H1 (cell line): ENCODE data around the gene CACNB4. TPM values are rescaled to one million over a fixed set of nuclear protein-coding genes. Genes with fewer than 3 reads are reported as not detected.

Experiments used
- E2F6 ChIP-seq: IDR thresholded peaks from 2 replicates; pipeline ENCODE4 v1.6.1; 2012; ENCODE audit warnings: inconsistent platforms
- MAX ChIP-seq: IDR thresholded peaks from 2 replicates; pipeline ENCODE4 v1.6.1; 2012; ENCODE audit warnings: inconsistent platforms
- POLR2A ChIP-seq, 2 experiments: IDR thresholded peaks; 1 replicate in 1 of 2; 2 replicates in 1 of 2; pipeline ENCODE4 v1.6.1; 2011; ENCODE audit warnings: low read depth in 2 of 2, low read length in 2 of 2, mild to moderate bottlenecking in 2 of 2; ENCODE audit errors: control extremely low read depth in 1 of 2
- SAP30 ChIP-seq: fragments of 300-600 bp; sonication (generic); IDR thresholded peaks from 2 replicates; pipeline ENCODE4 v1.7.1; 2012; ENCODE audit warnings: low read length, moderate library complexity, mild to moderate bottlenecking, inconsistent platforms; ENCODE audit not compliant: insufficient read depth, insufficient replicate concordance
- SP2 ChIP-seq: IDR thresholded peaks from 2 replicates; pipeline ENCODE4 v1.6.1; 2012; ENCODE audit warnings: mild to moderate bottlenecking, low read length, inconsistent platforms
- polyA plus RNA-seq, 7 experiments: library from polyadenylated mRNA; depleted of rRNA in 3 of 7; stranded (reverse) in 5 of 7; unstranded in 2 of 7; fragments of >200 nt in 5 of 7; fragments of 200-250 nt in 2 of 7; gene quantifications; 1 replicate in 5 of 7; 2 replicates in 1 of 7; 4 replicates in 1 of 7; pipeline versions ENCODE4 v1.2.1 to v1.2.3, GENCODE V29; 2011 to 2013; ENCODE audit warnings: missing spikeins in 2 of 7, mixed read lengths in 2 of 7
- total RNA-seq: library from RNA; stranded (reverse); fragmentation: NEBNext Ultra II Directional; extraction: Animal tissue kit (Norgen Biotek cat#: 25700); gene quantifications from 2 replicates; pipeline ENCODE4 v1.2.1, GENCODE V29; 2021

Gene CACNB4
- total and polyA plus RNA-seq, 2 of the 8 experiments (the other 6 are each of a cell fraction or from before 2014, with no cell fraction given), result 2.0 to 4.0 TPM

- TF ChIP-seq SP2 (no peak), E2F6 (no peak), MAX (no peak), POLR2A (IDR thresholded peaks at IDR 0.05; ENCODE audit: control extremely low read depth in 1 of 2, low read depth in 2 of 2, low read length in 2 of 2) (no peak), SAP30 (no peak)
- TF ChIP-seq, all 59 proteins: peak for 0
Measured at GRCh38 chr2:152051436-152051835, 47.4 kb downstream of the CACNB4 start (continued).
